ENCODE measurements around the gene RASSF5. TPM values are rescaled to one million over a fixed set of nuclear protein-coding genes. Genes with fewer than 3 reads are reported as not detected.

RASSF5 gene
- total and polyA plus RNA-seq, 9 of the 15 experiments (the other 6 are each of a cell fraction or from before 2014, with no cell fraction given), result 6.1 to 41.0 (median 25.2) TPM

- CTCF ChIA-PET (ENCODE audit: low intra/inter-chr PET ratio), result interaction anchor here (0.7 to 2.8 kb wide), 5 partner anchors 13 to 63 kb away, joined by 3 to 35 read pairs (median 3); no protein-coding TSS in a partner anchor
- H3K4me2 ChIP-seq (ENCODE audit: insufficient read depth, low read length), result no peak overlapping the region
- no peaks in the 10 kb centered on the region for H3K36me3 ChIP-seq (ENCODE audit: control insufficient read depth, insufficient read depth, low read length)
- H3K9me3 ChIP-seq (replicated peaks; ENCODE audit: control insufficient read depth, insufficient read depth, low read depth, low read length), result no peaks in the 10 kb centered on the region
- no TSS peak for BruUV-seq (replicated peaks)
- no peaks in the 10 kb centered on the region for H3K9me1 ChIP-seq (ENCODE audit: control insufficient read depth, insufficient read depth, low read length)
- no peak overlapping the region for H3K27ac ChIP-seq (ENCODE audit: extremely low read depth, low read depth, low read length)
- ATAC-seq (peak; percentile 18), DNase-seq (ENCODE audit: extremely low read depth in 1 of 4, low spot score in 3 of 4) (no peak), FAIRE-seq (no peak)
- POLR2A ChIA-PET, result interaction anchor here (0.8 to 1.5 kb wide), 4 partner anchors 10 to 42 kb away, joined by 3 to 6 read pairs (median 4); no protein-coding TSS in a partner anchor
- 92% methylated on average over 1 of the region's 1 CpG for WGBS (ENCODE audit: insufficient coverage, low coverage, missing lambda C conversion rate)
- intact Hi-C loops (cut with micrococcal nuclease) (loop anchor here (1.0 kb wide), 3 partner anchors 30 to 55 kb away; no protein-coding TSS in a partner anchor), in situ Hi-C loops (cut with MboI) (loop anchor here (5.0 kb wide), 1 partner anchor 37 kb away; no protein-coding TSS in a partner anchor)
- no peaks in the 10 kb centered on the region for H3K79me2 ChIP-seq (ENCODE audit: control insufficient read depth, insufficient read depth, low read length)
- no peaks in the 10 kb centered on the region for H4K20me1 ChIP-seq (replicated peaks; ENCODE audit: control insufficient read depth, insufficient read depth, low read length)
- no peaks in the 10 kb centered on the region for H3K27me3 ChIP-seq (ENCODE audit: control insufficient read depth in 2 of 2, insufficient read depth in 2 of 2, low read length in 2 of 2)
- H3K4me1 ChIP-seq (replicated peaks in 1 of 2; ENCODE audit: control insufficient read depth in 2 of 2, insufficient read depth in 2 of 2, low read length in 2 of 2), result peaks cover 7% of the 10 kb centered on the region in 2 experiments; a peak in 4 of 5 replicates
- TF ChIP-seq ZNF121 (CRISPR knock-in tag; conservative IDR thresholded peaks at IDR 0.05), result peak; percentile 96
- no peak for TF ChIP-seq CREB3 (tag; conservative IDR thresholded peaks at IDR 0.05; ENCODE audit: low read depth)
- no peak for TF ChIP-seq SOX6 (IDR thresholded peaks at IDR 0.05)
- TF ChIP-seq ZNF217 (CRISPR knock-in tag; IDR thresholded peaks at IDR 0.05), result no peak
- no peak for TF ChIP-seq ZFPM2 (CRISPR knock-in tag; IDR thresholded peaks at IDR 0.05)
- TF ChIP-seq ZNF589 (CRISPR knock-in tag; IDR thresholded peaks at IDR 0.05; ENCODE audit: low read depth), result no peak
- no peak overlapping the region for H3K4me3 ChIP-seq
- no peak overlapping the region for H3K9ac ChIP-seq (ENCODE audit: insufficient read depth in 1 of 2, low read depth in 2 of 2, low read length in 2 of 2)
- no peak overlapping the region for H2AFZ ChIP-seq (ENCODE audit: low read depth, low read length)
Observed at GRCh38 chr1:206545351-206545750, 38.0 kb downstream of the RASSF5 start.

All from K562 (cell line).